ENCODE measurements around the gene REL. TPM values are rescaled to one million over a fixed set of nuclear protein-coding genes. Genes with fewer than 3 reads are reported as not detected.

Gene REL
- total and polyA plus RNA-seq, 9 of the 15 experiments (the other 6 are each of a cell fraction or from before 2014, with no cell fraction given), result 0.63 to 8.6 (median 6.3) TPM

GRCh38 chr2:60840880-60841279 is 40.5 kb upstream of the REL start (continued):
- TF ChIP-seq SMARCE1 (IDR thresholded peaks at IDR 0.05), result no peak
- TF ChIP-seq HNRNPL (IDR thresholded peaks at IDR 0.05; ENCODE audit: low read depth, low read length), result no peak
- TF ChIP-seq AFF4 (CRISPR knock-in tag; IDR thresholded peaks at IDR 0.05), result no peak
- no peak for TF ChIP-seq KLF1 (tag; IDR thresholded peaks at IDR 0.05)
- TF ChIP-seq CBX5 (IDR thresholded peaks at IDR 0.05; ENCODE audit: borderline replicate concordance, low read depth), result no peak
- TF ChIP-seq GABPB2 (CRISPR knock-in tag; conservative IDR thresholded peaks at IDR 0.05), result no peak
- no peak for TF ChIP-seq ZNF609 (CRISPR knock-in tag; IDR thresholded peaks at IDR 0.05; ENCODE audit: borderline replicate concordance)
- no peak for TF ChIP-seq HMBOX1 (IDR thresholded peaks at IDR 0.05)
- TF ChIP-seq CEBPG (CRISPR knock-in tag; IDR thresholded peaks at IDR 0.05), result no peak
- TF ChIP-seq CEBPG (tag; conservative IDR thresholded peaks at IDR 0.05 in 1 of 2, IDR thresholded peaks at IDR 0.05 in 1 of 2), result no peak
- TF ChIP-seq TEAD1 (CRISPR knock-in tag; IDR thresholded peaks at IDR 0.05), result no peak
